ENCODE data around the gene BEX3.
"Not testable (repeated sequence)": the region's sequence is repeated elsewhere in the genome, so short reads cannot be mapped to it uniquely, and the experiment has no call there.

The BEX3 gene

DNA sequence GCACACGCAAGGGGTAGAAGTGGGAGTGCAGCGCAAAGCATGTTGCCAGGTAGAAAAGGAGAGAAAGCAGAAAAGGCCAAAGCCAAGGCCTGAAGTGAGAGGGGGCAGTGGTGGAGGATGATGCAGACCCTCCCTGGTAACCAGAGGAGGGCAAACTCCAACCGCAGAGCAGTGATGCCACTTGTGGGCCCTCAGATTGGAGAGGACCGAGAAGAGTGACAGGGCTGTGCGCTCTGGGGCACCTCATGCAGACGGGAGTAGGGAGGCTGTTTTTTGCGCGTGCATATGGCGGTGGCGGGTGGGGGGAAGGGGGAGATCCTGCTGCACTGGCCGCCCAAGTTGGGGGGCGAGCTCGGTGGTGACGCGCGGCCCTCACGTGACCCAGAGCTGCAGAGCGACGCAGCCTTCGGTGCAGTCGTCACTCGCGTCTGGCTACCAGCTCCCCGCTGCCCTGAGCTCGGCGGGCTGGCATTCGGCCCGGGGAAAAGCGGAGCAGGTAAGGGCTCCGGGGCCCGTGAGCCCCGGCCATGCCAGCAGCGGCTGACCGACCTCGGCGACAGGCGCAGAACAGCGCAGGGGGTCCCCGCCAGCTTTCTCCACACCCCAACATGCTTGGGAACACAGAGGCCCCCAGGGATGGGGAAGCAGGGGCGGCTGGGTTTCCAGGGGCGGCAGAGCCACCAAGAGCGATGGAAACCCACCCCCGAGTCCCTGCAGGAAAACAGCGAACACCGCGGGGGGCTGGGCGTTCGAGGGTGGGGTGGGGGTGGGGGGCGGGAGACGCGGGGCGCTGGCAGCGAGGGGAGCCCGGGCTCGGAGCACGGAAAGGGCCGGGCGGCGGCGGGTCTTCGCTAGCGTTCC lies at the start of gene BEX3:
BEX3 (plus strand) TSS at position 421 of the 861 bp plus-strand sequence. CDS start 984 bp downstream, outside the sequence.
- peak; percentile 29 to 51 for DNase-seq

DNA sequence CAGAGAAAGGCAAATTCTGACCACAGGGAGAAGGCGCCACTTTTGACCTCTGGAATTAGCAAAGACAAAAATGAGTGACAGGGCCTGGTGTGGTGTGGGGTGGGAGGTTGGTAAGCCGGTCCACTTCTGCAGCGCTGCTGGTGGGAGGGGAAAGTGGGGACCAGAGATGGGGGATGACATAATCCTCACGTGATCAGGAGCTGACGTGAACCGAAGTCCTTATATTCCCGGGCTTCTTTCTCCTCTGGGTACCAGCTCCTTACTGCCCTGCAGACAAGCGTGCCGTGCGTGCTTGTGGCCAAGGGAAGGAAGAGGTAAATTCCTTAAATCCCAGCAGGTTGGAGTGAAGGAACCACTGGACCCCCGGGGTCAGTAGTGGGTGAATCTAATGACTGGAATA lies 46.3 kb upstream of the BEX3 start, which contains the start of gene TCEAL7:
TCEAL7 (plus strand) TSS at position 249 of the 400 bp plus-strand sequence. CDS start 1,165 bp downstream, outside the sequence.
- DNase-seq = no peak

DNA sequence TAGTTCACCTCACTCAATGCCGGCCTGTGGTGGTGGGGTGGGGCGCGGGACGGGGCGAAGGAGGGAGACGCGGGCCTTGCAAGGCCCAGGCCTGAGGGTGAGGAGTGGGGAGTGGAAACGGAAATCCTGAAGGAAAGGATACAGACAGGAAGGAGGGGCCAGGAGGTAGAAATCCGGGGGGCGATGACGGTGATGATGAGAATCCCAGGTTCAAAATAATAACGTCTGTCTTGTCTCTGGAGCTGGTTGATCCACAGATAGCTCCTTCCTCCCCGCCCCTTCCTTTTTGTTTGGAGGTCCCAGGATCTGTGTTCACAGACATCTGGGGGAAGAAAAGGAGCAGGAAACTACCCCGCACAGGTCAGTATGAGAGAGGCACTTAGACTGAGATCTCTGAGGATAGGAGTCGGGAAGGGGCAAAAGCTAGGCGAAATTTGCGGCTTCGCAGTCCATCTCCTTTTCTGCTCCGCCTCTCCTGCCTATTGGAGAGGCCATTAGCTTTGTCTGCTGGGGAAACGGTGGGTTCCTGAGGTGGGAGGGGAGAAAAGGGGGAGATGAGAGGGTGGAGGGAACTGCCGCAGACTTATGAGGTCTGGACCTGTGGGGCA lies 45.6 kb upstream of the BEX3 start:
- no peak for DNase-seq

DNA sequence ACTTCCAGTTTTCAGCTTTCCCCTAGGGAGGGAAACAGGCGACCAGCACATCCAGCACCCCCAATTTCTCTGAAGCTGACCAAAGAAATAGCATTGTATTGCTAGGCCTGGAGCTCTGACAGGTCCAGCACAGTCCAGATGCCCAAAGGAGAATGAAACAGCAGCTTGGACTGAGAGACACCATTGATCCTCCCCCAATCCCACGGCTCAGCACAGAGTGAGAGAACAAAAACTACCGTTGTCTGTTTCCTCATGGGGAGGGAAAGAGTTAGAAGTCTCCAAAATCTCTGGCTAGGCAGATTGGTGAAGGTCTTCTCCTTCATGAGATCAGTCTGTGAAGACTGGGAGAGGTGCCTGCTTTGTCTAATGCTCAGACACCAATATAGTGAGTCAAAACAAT lies 37.7 kb upstream of the BEX3 start:
- no peak for DNase-seq

DNA sequence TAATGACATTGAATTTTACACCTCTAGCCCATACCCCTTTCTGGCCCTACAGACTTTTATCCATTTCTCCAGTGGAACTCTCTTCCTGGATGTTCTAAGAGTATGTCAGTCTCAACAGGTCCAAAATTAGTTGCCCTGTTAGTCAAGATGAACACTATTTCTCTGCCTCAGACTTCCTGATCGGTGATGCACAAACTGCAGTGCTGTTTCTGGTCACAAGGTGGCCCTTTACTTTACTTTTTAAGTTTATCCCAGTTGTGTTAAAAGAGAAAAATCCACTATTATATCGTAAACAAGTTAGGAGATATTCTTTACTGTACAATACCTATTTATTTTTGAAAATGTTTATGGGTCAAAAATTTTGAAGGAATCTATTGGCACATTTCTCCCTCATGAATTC lies 33.2 kb upstream of the BEX3 start:
- peak; percentile 37 to 46 for DNase-seq

DNA sequence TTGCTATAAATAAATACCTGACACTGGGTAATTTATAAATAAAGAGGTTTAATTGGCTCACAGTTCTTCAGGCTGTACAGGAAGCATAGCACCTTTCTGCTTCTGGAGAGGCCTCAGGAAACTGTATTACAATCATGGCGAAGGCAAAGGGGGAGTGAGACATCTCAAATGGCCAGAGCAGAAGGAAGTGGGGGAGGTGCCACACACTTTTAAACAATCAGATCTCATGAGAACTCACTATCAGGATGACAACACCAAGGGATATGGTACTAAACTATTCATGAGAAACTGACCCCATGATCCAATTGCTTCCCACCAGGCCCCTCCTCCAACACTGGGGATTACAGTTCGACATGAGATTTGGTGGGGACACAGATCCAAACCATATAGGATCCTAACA lies 31.7 kb upstream of the BEX3 start:
- DNase-seq = no peak

DNA sequence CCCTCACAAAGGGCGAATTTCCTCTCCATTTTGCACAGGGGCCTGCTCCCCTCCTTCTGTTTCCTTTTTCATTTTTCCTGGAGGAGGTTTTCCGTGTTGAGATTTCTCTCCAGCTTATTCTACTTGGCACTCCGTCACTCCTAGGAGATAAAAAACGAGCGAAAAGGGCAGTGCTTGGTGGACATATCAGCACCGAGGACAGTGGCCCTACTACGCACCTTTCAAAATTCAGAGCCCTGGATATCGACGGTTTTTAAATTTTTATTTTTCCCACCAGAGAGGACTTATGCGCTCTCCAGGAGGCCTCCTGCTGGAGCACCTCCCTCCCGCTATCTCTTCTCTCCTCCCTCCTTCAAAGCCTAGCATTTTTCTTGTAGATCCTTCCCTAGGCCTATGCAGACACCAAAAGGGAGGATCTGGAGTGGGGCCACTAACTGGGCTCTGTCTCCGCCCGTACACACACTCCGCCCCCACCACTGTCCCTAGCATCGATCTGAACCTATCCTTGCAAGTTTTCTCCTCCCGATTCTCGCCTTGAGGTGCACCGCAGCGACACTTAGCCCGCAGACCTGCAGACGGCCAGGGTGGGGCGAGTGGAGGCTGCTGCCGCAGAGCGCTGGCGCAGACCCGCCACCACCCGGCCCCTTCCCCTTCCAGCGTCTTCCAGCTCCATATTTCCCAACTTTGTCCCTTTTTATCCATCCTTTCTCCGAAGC lies 28.5 kb upstream of the BEX3 start:
- no peak for DNase-seq

DNA sequence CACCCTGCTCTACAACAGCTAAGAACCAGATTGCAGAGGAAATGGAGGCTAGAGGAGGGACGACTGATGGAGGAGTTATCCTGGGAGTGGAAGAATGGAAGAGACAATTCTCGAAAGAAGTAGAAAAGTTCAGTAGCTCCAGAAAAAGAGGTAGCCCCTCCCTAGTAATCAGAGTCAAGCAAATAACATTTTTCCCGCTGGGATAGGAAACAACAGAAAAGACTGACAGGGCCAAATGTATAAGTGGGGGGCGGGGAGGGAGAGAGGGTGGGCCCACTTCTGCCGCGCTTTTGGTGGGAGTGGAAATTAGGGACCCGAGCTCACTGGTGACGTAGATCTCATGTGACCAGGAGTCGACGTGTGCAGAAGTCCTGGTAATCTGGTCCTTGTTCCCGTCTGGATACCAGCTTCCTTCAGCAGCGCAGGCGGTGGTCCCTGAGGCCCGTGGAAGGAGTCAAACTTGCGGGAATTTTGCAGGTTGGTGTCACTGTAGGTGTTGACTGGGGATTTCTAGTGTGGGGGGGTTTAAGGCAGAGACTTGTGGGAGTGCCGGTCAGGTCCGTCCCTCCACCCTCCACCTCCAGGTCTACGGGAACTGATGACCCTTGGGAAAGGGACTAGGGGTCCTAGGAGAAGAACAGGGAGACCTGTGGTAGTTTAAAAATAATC lies 20.1 kb upstream of the BEX3 start, which contains the start of gene TCEAL9:
TCEAL9 (plus strand) TSS at position 377 of the 669 bp plus-strand sequence. CDS start 1,179 bp downstream, outside the sequence.
- DNase-seq = no peak

DNA sequence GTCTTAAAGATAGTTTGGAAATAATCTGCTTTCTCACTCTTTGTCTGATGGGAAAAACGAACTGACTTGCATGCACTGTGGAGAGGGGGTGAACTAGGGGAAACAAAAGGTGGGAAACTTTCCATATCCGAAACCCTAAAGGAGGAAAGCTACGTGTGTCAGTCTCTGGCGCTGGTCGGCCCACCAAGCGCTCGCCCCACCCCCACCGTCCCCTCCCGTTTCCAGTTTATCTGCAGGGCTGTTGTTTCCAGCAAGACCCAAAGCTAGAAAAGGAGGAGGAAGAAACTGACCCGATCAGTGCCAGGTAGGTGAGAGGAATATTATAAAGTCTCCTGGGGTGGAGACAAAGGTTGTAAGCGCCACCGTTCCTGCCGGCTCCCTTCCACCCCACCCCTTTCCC lies 19.5 kb upstream of the BEX3 start:
- DNase-seq = peak in 1 of 2 donors; percentile 16

DNA sequence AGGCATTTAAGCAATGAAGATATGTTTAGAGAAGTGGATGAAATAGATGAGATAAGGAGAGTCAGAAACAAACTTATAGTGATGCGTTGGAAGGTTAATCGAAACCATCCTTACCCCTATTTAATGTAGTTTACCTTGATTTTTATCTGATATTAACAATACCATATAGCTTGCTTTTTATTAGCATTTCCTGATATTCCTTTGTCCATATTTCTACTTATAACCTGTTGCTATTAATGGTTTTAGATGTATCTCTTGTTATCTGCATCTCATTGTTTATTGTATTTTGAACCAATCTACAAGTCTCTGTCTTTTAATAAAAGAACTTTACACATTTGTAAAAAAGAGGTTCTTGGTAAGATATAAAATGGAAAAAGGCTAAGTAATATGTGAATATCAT lies 18.5 kb upstream of the BEX3 start:
- DNase-seq = no peak

DNA sequence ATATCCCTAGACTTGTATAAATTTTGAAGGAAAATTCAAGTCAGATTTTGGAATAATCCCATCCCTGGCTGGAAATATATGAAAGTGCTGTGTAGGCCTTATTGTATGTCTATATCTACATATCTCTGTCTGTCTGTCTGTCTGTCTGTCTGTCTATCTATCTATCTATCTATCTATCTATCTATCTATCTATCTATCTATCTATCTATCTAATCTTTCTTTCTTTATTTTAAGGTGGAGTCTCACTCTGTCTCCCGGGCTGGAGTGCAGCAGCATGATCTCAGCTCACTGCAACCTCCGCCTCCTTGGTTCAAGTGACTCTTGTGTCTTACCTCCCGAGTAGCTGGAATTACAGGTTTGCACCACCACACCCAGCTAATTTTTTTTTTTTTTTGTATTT lies 16.7 kb upstream of the BEX3 start:
- DNase-seq = not testable (repeated sequence)

DNA sequence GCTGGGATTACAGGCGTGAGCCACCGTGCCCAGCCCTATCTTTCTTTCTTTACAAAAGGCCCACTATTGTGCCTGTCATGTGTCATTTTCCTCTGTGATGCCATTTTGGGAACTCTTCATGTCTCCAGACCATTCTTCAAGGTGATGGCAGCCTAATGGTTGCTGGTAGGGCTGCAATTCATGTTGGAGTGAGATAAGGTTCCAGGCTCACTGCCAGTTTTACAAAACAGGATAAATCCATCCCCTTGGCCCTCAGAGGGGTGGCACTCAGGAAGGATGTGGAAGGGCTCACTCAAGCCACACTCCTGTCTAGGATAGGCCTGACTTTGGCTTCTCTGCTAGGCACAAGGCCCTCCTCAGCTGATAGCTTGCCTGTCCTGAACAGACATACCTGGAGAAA lies 16.2 kb upstream of the BEX3 start:
- no peak for DNase-seq

DNA sequence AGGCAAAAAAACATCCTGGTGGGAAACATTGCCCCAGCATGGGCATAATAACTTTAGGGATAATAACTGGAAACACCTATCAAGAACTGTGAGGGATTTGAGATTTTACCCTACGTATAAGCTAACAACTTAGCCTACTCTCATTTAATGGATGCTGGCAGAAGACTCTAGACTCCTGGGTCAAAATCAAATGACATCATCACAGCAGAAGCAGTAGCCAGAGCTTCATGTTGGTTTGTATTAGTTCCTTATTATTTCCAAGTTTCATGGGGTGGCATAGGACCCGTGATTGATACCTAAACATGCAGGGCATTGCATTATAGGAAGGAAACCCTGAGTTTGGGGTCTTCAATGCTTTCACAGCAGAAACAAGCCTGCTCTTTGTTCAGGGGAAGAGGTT lies 15.4 kb upstream of the BEX3 start:
- no peak for DNase-seq

DNA sequence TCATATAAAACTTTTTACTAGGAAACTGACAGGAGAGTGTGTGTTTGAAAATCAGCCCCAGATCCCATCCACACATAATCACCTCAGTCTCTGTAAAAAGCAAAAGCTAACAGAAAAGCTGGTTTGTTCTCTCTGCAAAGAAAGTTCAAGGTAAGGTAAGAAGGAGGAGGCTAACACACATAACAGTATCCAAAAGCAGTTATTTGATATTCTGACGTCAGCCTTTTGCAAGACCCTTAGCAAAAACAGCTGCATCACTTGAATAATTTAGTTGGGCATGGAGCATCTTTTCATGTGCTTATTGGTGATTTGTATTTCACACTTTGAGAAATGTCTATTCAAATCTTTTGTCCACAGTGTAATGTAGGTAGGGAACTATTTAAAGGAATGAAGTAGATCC lies 14.5 kb upstream of the BEX3 start:
- DNase-seq = no peak

DNA sequence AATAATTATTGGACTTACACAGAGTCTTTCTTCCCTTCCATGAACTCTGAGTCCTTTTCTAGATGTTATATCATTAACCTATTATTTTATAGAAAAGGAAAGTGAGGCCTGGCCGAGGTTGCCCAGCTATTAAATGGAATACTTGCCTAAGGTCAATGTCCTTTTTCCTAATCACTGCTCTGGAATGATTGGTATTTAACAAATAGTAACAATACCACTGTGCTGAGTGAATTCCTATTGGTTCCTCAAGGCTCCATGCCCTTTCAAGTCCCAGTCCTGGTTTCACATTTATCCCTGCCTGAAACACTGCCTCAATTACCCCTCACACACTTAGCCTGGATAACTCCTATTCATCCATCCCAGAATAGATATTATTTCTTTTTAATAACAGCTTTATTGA lies 13.9 kb upstream of the BEX3 start:
- no peak for DNase-seq

DNA sequence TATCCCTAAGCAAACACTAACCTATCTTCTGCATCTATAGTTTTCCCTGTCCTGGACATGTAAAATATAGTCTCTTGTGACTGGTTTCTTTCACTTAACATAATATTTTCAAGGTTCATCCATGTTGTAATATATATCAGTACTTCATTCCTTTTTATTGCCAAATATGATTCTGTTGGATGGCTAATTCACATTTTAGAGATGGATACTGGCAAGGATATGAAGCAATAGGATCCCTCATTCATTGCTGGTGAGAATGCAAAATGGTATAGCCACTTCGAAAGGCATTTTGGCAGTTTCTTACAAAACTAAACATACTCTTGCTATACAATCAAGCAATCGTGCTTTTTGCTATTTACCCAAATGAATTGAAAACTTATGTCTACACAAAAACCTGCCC lies 13.3 kb upstream of the BEX3 start:
- DNase-seq = no peak

DNA sequence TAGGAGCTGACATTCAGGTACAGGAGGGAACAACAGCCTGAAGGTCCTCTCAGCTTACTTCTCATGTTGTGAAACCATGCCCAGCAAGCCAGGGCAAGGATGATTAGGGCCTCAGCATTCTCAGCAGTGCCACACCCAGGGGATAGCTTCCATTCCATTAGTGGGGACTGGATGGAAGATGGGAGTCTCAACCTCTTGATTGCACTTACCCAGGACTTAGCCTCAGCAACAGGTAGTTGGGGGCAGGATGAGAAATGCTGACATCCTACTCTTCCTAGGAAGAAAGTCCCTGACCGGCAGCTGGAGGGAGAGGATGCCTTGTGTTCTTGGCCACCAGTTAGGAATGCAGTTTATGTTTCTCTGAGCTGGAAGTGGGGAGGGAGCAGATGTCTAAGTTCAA lies 8.8 kb upstream of the BEX3 start:
- no peak for DNase-seq

DNA sequence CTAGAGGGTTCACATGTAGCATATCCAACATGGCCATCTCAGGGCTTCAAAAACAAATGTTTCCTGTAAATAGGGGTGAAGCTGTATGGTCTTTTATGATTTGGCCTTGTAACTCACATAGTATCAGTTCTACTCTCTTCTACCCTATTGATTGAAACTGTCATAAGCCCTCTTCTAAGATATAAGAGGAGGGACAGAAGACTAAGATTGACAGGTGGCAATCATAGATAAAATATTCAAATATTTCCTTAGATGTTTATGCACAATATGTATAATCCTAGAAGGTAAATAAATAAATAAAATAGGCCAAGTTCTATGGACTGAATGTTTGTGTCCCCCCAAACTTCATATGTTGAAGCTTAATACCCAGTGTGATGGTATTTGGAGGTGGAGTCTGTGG lies 6.9 kb upstream of the BEX3 start:
- no peak for DNase-seq

DNA sequence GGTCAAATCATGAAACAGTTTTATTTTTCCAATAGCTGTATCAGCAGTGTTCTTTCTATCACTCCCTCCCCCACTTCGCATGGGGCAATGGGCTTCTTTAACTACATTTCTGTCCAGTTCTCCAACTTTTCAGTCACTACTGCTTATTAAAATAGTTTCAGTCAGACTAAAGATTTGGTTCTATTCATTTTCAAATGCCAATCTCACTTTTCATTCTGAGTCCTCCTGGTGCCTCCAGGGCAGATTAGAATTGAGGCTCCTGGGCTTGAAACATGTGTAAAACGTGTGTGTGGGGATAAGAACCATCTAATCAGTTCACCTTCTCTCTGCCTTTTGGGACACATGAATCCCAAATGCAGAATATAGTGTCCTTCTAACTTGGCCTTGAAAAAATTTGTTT lies 3.5 kb upstream of the BEX3 start:
- DNase-seq = no peak

DNA sequence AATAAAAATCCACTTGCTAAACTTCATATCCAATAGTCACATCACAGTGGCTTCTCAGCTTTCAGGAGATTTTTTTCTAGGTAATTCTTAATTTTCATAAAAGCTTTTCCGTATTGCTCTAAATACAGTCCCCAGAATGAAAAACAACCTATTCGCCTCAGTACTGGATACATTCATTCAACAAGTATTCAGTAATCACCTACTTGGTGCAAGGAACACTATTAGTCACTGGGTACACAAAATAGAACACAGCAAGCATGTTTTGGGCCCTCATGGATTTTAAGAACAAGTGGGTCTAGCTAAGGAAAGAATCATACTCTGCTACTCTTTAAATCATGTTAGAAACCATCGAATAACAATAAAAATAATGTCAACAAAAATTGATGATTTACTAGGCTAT lies 2.8 kb upstream of the BEX3 start:
- no peak for DNase-seq

DNA sequence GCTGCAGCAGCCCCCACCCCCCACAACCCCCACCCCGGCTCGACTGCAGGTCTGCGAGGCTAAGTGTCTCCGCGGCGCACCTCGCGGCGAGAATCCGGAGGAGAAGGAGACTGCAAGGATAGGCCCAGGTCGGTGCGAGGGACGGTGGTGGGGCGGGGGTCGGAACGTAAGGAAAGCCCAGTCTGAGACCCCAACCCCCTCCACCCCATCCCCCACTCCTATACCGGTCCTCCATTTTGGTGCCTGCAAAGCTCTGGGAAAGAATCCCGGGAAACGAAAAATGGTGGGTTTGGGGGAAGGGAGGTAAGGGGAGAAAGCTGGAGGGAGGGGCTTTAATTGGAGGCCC lies 614 bp downstream of the BEX3 start:
- DNase-seq = no peak

DNA sequence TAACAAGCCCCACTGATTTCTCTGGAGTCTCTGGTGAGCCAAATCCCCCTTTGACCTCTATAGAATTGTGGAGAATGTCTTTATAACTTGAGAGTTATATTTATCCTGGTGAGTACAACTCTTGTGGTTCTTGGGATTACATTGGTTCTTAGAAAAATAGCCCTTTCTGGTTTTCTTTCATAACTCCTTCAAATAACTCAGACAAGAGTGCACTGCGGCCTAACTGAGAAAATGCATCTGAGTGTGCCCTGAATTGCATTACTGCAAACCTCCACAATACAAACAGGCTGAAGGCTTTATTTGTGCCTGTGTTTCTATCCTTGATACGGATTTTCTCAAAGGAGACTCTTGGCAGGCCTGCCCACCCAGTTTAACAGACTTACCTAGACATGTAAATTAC lies 2.7 kb downstream of the BEX3 start:
- no peak for DNase-seq

DNA sequence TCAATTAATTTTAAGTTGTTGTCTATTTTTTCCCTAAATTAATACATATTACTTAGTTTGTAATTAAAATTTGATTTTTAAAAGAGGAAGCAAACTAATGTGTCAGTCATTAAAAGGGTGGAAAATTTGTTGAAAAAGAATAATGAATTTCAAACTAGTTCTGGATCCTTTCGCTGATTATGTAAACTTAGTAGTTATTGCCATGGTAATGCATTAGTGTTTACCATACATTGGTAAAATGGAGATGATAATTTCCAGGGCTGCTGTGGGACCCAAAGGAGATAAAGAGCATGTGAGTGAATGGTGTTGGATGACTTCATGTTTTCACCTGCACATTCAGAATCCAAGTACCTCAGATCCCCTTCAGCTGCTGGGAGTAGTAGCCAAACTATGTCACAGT lies 6.5 kb downstream of the BEX3 start:
- no peak for DNase-seq

Data from stimulated activated CD4-positive, alpha-beta T cell treated with anti-CD3 and anti-CD28 coated beads, Interleukin-2, amount 100 ng/mL, for 24 hours (primary cell).